EH (cell line): ENCODE data around the gene TSPAN17.

Source experiments
- DNase-seq: peaks from one replicate; pipeline ENCODE4 v3.0.0-alpha.2; 2015; ENCODE audit warnings: low read depth

Gene TSPAN17

DNA sequence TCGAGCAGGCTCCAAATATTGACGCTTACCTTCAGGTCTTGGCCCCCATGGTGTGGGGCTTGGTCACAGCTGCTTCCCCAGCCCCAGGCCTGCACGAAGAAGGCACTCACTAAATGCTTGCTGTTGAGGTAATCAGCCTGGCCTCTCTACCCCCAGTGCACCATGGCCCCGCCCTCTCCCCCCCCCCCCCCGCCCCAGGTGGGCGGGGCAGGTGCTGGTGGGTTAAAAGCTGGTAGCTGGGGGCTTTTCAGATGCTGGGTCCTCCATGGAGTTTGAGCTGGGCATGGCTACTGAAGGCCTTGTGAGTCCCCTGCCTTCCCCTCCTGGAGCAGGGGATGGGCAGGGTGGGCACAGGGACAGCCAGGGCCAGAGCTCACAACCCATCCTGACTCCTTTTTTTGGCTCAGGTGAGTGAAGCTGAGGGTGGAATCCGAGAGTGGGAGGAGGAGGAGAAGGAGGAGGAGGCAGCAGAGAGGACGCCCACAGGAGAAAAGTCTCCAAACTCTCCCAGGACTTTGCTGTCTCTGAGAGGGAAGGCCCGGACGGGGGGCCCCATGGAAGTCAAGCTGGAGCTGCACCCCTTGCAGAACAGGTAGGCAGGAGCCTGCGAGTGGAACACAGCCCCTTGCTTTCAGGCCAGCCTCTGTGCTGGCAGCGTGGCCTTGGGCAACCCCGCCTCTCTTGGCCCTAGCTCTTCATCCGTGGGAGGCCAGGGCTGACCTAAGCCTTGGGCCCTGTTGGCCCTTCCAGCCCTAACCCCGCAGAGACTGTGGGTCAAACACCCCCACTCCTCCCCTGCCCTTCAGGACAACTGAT, 4.4 kb upstream of the TSPAN17 start:
- DNase-seq: no peak

- no peak for DNase-seq
Observed at GRCh38 chr5:176643491-176644219, 3.6 kb upstream of the TSPAN17 start.

GRCh38 chr5:176644294-176644693, 3.0 kb upstream of the TSPAN17 start:
- DNase-seq: no peak

DNA sequence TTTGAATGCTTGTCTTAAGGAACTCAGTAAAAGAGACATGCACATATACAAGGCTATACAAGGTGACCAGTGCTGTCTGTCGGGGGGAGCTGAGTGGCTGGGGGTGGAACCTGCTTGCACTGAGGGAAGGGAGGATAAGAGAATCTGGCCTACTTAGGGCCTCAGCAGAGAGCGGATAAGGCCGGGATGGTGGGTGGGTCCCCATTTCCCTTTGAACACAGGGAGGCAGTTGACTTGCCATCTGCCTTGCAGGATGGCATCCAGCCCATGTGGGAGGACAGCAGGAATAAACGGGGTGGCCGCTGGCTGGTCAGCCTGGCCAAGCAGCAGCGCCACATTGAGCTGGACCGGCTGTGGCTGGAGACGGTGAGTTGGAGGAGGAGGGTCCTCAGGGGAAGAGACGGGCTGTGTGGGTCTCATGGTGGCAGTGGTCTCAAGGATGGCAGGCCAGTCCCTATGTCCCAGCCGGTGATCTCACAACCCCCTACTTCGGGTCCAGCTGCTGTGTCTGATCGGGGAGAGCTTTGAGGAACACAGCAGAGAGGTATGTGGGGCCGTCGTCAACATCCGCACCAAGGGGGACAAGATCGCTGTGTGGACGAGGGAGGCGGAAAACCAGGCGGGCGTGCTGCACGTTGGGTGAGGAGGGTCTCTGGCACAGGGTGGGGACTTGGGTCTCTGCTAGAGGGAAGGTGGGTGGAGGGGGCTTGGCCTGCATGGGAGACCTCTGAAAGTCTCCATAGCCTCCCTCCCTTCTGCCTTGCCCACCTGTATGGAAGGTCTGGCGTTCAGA, 2.2 kb upstream of the TSPAN17 start:
- no peak for DNase-seq

GRCh38 chr5:176646049-176646706, 1.1 kb upstream of the TSPAN17 start:
- no peak for DNase-seq

DNA sequence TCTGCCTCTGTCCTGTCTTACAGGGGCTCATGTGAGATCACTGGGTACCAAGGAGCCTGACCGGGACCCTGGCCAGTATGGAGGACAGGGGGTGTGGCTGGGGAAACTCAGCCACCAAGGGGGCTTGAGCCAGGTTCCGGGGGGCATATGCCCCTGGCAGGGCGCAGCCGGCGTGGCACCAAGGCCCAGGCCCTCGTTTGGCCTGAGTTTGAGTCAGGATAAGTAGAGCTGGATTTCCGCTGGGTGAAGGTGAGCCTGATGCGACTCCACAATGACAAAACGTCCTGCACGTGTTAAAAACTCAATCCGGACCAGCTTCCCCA, 616 bp upstream of the TSPAN17 start:
- DNase-seq: no peak

- peak; percentile 44 for DNase-seq
Observed at GRCh38 chr5:176647843-176648473, 674 bp downstream of the TSPAN17 start.

- no peak for DNase-seq
Observed at GRCh38 chr5:176648474-176649194, 1.4 kb downstream of the TSPAN17 start.

GRCh38 chr5:176650354-176650884, 3.1 kb downstream of the TSPAN17 start:
- DNase-seq: peak; percentile 27

DNA sequence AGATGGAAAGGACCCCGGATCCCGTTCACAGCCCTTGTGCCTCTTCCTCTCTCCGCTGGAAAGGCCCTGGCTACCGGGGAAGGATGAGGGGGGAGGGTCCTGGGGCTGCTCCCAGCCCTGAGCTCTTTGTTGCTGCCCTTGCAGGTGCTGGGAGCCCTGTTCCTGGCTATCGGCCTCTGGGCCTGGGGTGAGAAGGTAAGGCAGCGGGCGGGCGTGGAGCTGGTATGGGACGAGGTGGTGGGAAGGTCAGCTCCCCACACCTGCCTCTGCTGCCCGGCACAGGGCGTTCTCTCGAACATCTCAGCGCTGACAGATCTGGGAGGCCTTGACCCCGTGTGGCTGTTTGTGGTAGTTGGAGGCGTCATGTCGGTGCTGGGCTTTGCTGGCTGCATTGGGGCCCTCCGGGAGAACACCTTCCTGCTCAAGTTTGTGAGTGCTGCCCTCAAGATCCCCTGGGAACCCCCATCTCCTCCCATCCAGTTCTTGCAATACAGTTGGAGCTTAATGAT, 4.2 kb downstream of the TSPAN17 start:
- DNase-seq: no peak

DNA sequence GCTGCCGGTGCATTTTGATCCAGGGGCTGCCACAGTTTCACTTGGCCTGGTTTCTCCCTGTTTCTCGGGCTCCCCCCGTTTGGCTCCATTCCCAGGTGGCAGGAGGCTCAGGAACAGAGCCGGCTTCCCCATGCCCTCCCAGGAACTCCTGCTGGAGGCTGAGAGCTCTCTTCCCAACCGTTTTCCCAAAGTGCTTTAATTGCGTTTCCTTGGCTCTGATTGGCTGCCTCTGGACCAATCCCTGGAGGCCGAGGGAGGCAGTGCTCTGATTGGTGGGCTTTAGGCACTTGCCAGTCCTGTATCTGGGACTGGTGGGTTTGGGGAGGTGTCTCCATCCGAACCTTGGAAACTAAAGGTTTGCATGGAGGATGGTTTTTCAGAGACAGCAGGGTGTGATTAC, 4.9 kb downstream of the TSPAN17 start:
- peak; percentile 41 for DNase-seq

- DNase-seq: no peak
Observed at GRCh38 chr5:176653401-176654385, 6.4 kb downstream of the TSPAN17 start.

DNA sequence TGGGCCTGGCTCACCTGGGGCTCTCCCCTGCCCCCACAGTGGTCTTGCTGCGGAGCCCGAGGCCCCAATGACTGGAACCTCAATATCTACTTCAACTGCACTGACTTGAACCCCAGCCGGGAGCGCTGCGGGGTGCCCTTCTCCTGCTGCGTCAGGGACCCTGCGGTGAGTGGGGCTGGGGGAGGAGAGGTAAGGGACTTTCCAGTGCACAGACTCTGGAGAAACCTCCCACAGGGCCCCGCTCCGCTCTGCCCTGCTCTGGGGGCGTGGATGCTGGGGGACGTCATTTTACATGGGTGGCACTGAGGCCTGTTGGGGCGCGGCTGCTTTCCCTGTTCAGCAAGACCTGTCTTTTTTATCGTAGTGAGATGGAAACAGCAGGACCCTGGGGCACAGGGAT, 7.6 kb downstream of the TSPAN17 start:
- no peak for DNase-seq

DNA sequence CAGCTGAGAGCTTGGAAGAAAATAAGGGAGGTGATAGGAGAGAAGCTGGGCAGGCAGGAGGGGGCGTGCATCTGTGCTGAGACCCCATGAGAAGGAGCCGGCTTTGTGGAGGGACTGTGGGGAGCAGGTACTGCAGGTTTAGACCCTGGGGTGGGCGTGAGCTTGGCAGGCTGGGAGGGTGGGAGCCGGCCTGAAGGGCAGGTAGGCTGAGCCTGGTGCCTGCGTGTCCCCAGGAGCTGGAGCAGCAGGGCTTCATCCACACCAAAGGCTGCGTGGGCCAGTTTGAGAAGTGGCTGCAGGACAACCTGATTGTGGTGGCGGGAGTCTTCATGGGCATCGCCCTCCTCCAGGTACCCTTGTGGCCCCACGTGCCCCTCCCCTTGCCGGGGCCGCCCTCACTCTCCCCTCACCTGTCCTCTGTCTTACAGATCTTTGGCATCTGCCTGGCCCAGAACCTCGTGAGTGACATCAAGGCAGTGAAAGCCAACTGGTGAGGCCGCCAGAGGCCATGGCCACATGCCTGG, 9.2 kb downstream of the TSPAN17 start:
- DNase-seq: no peak

GRCh38 chr5:176658007-176658599, 10.8 kb downstream of the TSPAN17 start:
- DNase-seq: peak; percentile 70

GRCh38 chr5:176658817-176659511, 11.7 kb downstream of the TSPAN17 start:
- peak; percentile 43 for DNase-seq

- no peak for DNase-seq
Observed at GRCh38 chr5:176659512-176659839, 12.2 kb downstream of the TSPAN17 start.

DNA sequence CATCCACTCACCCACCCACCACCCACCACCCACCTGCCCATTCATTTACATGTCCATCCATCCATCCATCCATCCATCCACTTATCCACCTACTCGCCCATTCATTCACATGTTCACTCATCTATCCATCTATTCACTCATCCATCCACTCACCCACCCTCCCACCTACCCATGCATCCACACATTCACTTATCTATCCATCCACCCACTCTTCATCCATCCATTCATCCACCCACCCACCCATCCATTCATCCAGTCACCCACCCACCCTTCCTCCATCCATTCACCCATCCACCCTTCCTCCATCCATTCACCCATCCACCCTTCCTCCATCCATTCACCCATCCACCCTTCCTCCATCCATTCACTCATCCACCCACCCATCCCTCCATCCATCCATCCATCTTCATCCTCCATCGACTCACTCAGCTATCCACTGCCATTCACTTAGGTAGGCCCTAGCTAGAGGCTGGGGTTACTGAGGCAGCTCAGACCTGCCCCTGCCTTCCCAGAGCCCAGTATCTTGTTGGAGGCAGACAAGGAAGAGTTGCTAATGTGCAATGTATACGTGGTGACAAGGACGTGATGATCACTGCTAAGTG, 12.7 kb downstream of the TSPAN17 start:
- no peak for DNase-seq
